SK-N-SH (cell line): Measurements from ENCODE around the gene DENR. TPM values are rescaled to one million over a fixed set of nuclear protein-coding genes. Genes with fewer than 3 reads are reported as not detected.

ENCODE experiments used
- CTCF ChIA-PET: fragments of 300-600, 350-600 bp; formaldehyde crosslinking; extraction: SDS; loops from one replicate; lab custom pipeline; 2021; lab: Yijun Ruan, JAX
- POLR2A ChIA-PET: fragments of 350-600 bp; sonication (Branson Sonifier 250); formaldehyde crosslinking; extraction: SDS; loops from one replicate; lab custom pipeline; 2020; ENCODE audit warnings: antibody characterized with exemption, inconsistent platforms; lab: Yijun Ruan, JAX
- DNase-seq: peaks from one replicate; pipeline ENCODE4 v3.0.0; 2012
- H2AFZ ChIP-seq: fragments of 200-600 bp; sonication (generic); 2 replicates; pipeline ENCODE4 v1.8.1; 2016; ENCODE audit warnings: antibody characterized with exemption, mild to moderate bottlenecking, low read depth
- H3F3A ChIP-seq: fragments of 200-600 bp; sonication (generic); replicated peaks from 2 replicates; pipeline ENCODE3; 2016; ENCODE audit warnings: antibody characterized with exemption, mild to moderate bottlenecking; ENCODE audit not compliant: insufficient read depth
- H3K27ac ChIP-seq, 2 experiments: fragments of 200-500 bp in 1 of 2; fragments of 200-600 bp in 1 of 2; sonication (Bioruptor generic) in 1 of 2; sonication (generic), shearing (Covaris generic) in 1 of 2; 2 replicates each; pipeline versions ENCODE4 v1.5.1 to v1.6.1; 2014 to 2016; ENCODE audit warnings: low read depth in 2 of 2, inconsistent platforms in 1 of 2, low read length in 1 of 2, mild to moderate bottlenecking in 1 of 2, mixed read lengths in 1 of 2
- H3K27me3 ChIP-seq: fragments of 200-600 bp; sonication (generic), shearing (Covaris generic); 2 replicates; pipeline ENCODE4 v1.6.1; 2016; ENCODE audit warnings: mixed run types; ENCODE audit not compliant: insufficient read depth
- H3K36me3 ChIP-seq, 2 experiments: fragments of 200-500 bp in 1 of 2; fragments of 200-600 bp in 1 of 2; sonication (Bioruptor generic) in 1 of 2; sonication (generic) in 1 of 2; replicated peaks in 1 of 2; 2 replicates each; pipeline versions ENCODE3 to v1.5.1; 2014 to 2016; ENCODE audit warnings: low read length in 1 of 2, mild to moderate bottlenecking in 1 of 2; ENCODE audit not compliant: insufficient read depth in 2 of 2, control insufficient read depth in 1 of 2
- H3K4me1 ChIP-seq, 2 experiments: fragments of 200-500 bp in 1 of 2; fragments of 200-600 bp in 1 of 2; sonication (Bioruptor generic) in 1 of 2; sonication (generic), shearing (Covaris generic) in 1 of 2; 2 replicates each; pipeline versions ENCODE4 v1.5.1 to v1.6.1; 2014 to 2016; ENCODE audit warnings: low read depth in 1 of 2, low read length in 1 of 2, mixed run types in 1 of 2; ENCODE audit not compliant: insufficient read depth in 2 of 2, control insufficient read depth in 1 of 2
- H3K4me2 ChIP-seq: fragments of 200-600 bp; sonication (generic), shearing (Covaris generic); 2 replicates; pipeline ENCODE4 v1.6.1; 2017; ENCODE audit warnings: mixed run types
- H3K4me3 ChIP-seq, 2 experiments: fragments of 200-500 bp in 1 of 2; fragments of 200-600 bp in 1 of 2; sonication (Bioruptor generic) in 1 of 2; sonication (generic), shearing (Covaris generic) in 1 of 2; 2 replicates each; pipeline versions ENCODE4 v1.5.1 to v1.8.1; 2014 to 2016; ENCODE audit warnings: low read depth in 2 of 2, inconsistent platforms in 1 of 2, low read length in 1 of 2, mild to moderate bottlenecking in 1 of 2, mixed read lengths in 1 of 2, moderate library complexity in 1 of 2
- H3K79me2 ChIP-seq: fragments of 200-600 bp; sonication (generic); 2 replicates; pipeline ENCODE4 v1.8.1; 2017; ENCODE audit warnings: mild to moderate bottlenecking; ENCODE audit not compliant: insufficient read depth
- H3K9ac ChIP-seq: fragments of 200-600 bp; sonication (generic); 2 replicates; pipeline ENCODE4 v1.6.1; 2017; ENCODE audit warnings: mixed run types
- H3K9me2 ChIP-seq: fragments of 200-600 bp; sonication (generic); 2 replicates; pipeline ENCODE4 v1.6.1; 2017; ENCODE audit warnings: mixed run types
- H3K9me3 ChIP-seq: fragments of 200-600 bp; sonication (generic); 2 replicates; pipeline ENCODE4 v1.6.1; 2017; ENCODE audit warnings: mixed run types, mild to moderate bottlenecking, moderate library complexity
- H4K20me1 ChIP-seq: fragments of 200-600 bp; sonication (generic); 2 replicates; pipeline ENCODE4 v1.6.1; 2017; ENCODE audit warnings: mild to moderate bottlenecking, mixed run types; ENCODE audit not compliant: insufficient read depth
- CTCF ChIP-seq: fragments of 200-600 bp; sonication (generic); IDR thresholded peaks from 2 replicates; pipeline ENCODE4 v1.6.1; 2017; ENCODE audit warnings: antibody characterized with exemption, mild to moderate bottlenecking, moderate library complexity
- ELF1 ChIP-seq: IDR thresholded peaks from 2 replicates; pipeline ENCODE4 v1.4.0; 2012
- FOXM1 ChIP-seq: IDR thresholded peaks from 2 replicates; pipeline ENCODE4 v1.4.0; 2012; ENCODE audit warnings: low read depth, mild to moderate bottlenecking
- MEF2A ChIP-seq: IDR thresholded peaks from 2 replicates; pipeline ENCODE4 v1.4.0; 2012; ENCODE audit warnings: low read depth, borderline replicate concordance
- MXI1 ChIP-seq: IDR thresholded peaks from 2 replicates; pipeline ENCODE4 v1.6.1; 2012; ENCODE audit warnings: mild to moderate bottlenecking, low read depth, low read length, improper control_type of control experiment
- POLR2AphosphoS5 ChIP-seq: IDR thresholded peaks from 2 replicates; pipeline ENCODE4 v1.6.1; 2012; ENCODE audit warnings: low read depth, low read length
- RCOR1 ChIP-seq: fragments of 150-350 bp; IDR thresholded peaks from 2 replicates; pipeline ENCODE4 v1.6.1; 2017; ENCODE audit warnings: antibody characterized with exemption, low read length
- REST ChIP-seq: IDR thresholded peaks from 2 replicates; pipeline ENCODE4 v1.6.1; 2012; ENCODE audit warnings: mild to moderate bottlenecking, low read depth, low read length, moderate library complexity
- RFX5 ChIP-seq: IDR thresholded peaks from 2 replicates; pipeline ENCODE4 v1.6.1; 2012; ENCODE audit warnings: mild to moderate bottlenecking, improper control_type of control experiment, low read length
- RXRA ChIP-seq: IDR thresholded peaks from 2 replicates; pipeline ENCODE4 v1.4.0; 2012; ENCODE audit warnings: low read depth, mild to moderate bottlenecking, borderline replicate concordance
- USF1 ChIP-seq: IDR thresholded peaks from 2 replicates; pipeline ENCODE4 v1.4.0; 2012; ENCODE audit warnings: low read depth, borderline replicate concordance
- YY1 ChIP-seq: IDR thresholded peaks from 2 replicates; pipeline ENCODE4 v1.4.0; 2012; ENCODE audit warnings: low read depth, mild to moderate bottlenecking
- WGBS: methylation state at CpG from one replicate; pipeline ENCODE4 v1.1.6; 2017; ENCODE audit warnings: low lambda C conversion rate; 5-methylcytosine and 5-hydroxymethylcytosine counted together
- polyA plus RNA-seq, 3 experiments: library from polyadenylated mRNA; depleted of rRNA; stranded (reverse); fragments of >200 nt; gene quantifications; 2 replicates each; pipeline ENCODE4 v1.2.3, GENCODE V29; 2012
- TF ChIP-seq, protein P1 (sequence below): IDR thresholded peaks from 2 replicates; pipeline ENCODE4; 2012
- TF ChIP-seq, protein P2 (sequence below): fragments of 150-350 bp; IDR thresholded peaks from 2 replicates; pipeline ENCODE4 v1.6.1; 2017; ENCODE audit warnings: antibody characterized with exemption, low read length, low read depth, borderline replicate concordance

The DENR gene
- polyA plus RNA-seq, 1 of the 3 experiments (the other 2 are of a cell fraction): 23.2 TPM

DNA sequence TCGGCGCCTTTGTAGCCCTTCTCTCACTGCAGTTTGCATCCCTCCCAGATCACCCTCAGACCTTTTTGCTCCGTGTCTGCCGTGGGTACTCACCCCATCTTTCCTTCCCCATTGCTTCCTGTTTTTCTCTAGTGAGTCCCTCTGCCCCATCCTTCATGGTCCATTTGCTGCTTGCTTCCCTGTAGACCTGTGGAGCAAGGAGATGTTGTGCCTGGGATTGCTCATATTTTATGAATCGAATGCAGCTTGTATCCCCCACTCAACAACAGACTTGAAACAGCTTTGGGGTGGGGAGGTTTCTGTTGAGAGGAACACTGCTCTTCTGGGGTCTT lies 661 bp downstream of the DENR start (continued):
- no peak for TF ChIP-seq MEF2A
- TF ChIP-seq POLR2AphosphoS5: no peak
- no peak for TF ChIP-seq RXRA
- no peak for TF ChIP-seq CTCF

DNA sequence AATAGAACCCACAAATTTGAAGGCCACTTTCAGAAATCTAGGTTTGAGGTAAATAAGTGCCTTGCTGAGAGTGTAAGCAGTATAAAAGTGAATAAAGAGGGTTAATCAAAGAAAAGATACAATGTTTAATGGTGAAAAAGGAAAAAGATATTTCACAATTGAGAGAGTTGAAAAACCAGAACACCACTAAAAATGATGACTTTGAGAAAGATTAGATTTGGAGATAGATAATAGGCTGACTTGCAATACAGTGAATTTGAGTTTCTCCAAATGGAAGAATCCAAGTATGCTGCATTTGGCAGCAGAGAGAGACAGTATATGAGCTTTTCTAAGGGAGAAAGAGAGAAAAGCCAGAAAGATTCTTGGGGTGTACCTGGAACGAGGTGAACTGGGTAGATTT lies 2.2 kb downstream of the DENR start:
- no peak overlapping the region for H3K27ac ChIP-seq
- 92% methylated on average over 1 of the region's 1 CpG for WGBS
- H3K4me3 ChIP-seq: no peak overlapping the region
- ChIA-PET POLR2A (no interaction called here), CTCF (interaction anchor here (1.8 kb wide), 1 partner anchor 39 kb away, joined by 4 read pairs; no protein-coding TSS in a partner anchor)
- H3K36me3 ChIP-seq: peaks cover 43 to 47% of the 10 kb centered on the region in 2 experiments
- no peak overlapping the region for H3K4me2 ChIP-seq
- H3K79me2 ChIP-seq: peaks cover 70% of the 10 kb centered on the region
- peaks cover 12 to 13% of the 10 kb centered on the region in 2 experiments; a peak in 3 of 4 replicates for H3K4me1 ChIP-seq
- no peak overlapping the region; the same call in 1 of the 2 replicates for H3K9ac ChIP-seq
- H4K20me1 ChIP-seq: no peaks in the 10 kb centered on the region
- TF ChIP-seq, protein P1, sequence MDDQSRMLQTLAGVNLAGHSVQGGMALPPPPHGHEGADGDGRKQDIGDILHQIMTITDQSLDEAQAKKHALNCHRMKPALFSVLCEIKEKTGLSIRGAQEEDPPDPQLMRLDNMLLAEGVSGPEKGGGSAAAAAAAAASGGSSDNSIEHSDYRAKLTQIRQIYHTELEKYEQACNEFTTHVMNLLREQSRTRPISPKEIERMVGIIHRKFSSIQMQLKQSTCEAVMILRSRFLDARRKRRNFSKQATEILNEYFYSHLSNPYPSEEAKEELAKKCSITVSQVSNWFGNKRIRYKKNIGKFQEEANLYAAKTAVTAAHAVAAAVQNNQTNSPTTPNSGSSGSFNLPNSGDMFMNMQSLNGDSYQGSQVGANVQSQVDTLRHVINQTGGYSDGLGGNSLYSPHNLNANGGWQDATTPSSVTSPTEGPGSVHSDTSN: no peak
- no peak for TF ChIP-seq FOXM1
- no peaks in the 10 kb centered on the region for H3K9me2 ChIP-seq
- DNase-seq: no peak
- no peaks in the 10 kb centered on the region for H3K9me3 ChIP-seq
- H2AFZ ChIP-seq: no peak overlapping the region
- no peaks in the 10 kb centered on the region for H3K27me3 ChIP-seq
- H3F3A ChIP-seq: no peaks in the 10 kb centered on the region

- peaks cover 4% of the 10 kb centered on the region; the same call in 1 of the 2 replicates for H4K20me1 ChIP-seq
- H3K4me1 ChIP-seq: peaks cover 10 to 12% of the 10 kb centered on the region in 2 experiments; a peak in 3 of 4 replicates
- H3K9me2 ChIP-seq: no peaks in the 10 kb centered on the region
- POLR2A ChIA-PET: interaction anchor here (0.9 kb wide), 1 partner anchor 87 kb away, joined by 3 read pairs; no protein-coding TSS in a partner anchor
- TF ChIP-seq, protein P2, sequence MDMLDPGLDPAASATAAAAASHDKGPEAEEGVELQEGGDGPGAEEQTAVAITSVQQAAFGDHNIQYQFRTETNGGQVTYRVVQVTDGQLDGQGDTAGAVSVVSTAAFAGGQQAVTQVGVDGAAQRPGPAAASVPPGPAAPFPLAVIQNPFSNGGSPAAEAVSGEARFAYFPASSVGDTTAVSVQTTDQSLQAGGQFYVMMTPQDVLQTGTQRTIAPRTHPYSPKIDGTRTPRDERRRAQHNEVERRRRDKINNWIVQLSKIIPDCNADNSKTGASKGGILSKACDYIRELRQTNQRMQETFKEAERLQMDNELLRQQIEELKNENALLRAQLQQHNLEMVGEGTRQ: no peak
- TF ChIP-seq ELF1: no peak
- TF ChIP-seq RXRA: no peak
- no peak for TF ChIP-seq USF1
- no peak for TF ChIP-seq RCOR1
- TF ChIP-seq REST: no peak
- no peak for TF ChIP-seq MXI1
- TF ChIP-seq RFX5: no peak
- TF ChIP-seq YY1: no peak
- TF ChIP-seq POLR2AphosphoS5: no peak
- H3F3A ChIP-seq: no peaks in the 10 kb centered on the region
- 97% methylated on average over 1 of the region's 1 CpG for WGBS
- no peak overlapping the region for H2AFZ ChIP-seq
- no peak overlapping the region for H3K27ac ChIP-seq
- H3K9ac ChIP-seq: no peak overlapping the region
- H3K9me3 ChIP-seq: no peaks in the 10 kb centered on the region
- no peak overlapping the region for H3K4me2 ChIP-seq
- no peak for DNase-seq
- peaks cover 57 to 61% of the 10 kb centered on the region in 2 experiments for H3K36me3 ChIP-seq
- CTCF ChIA-PET: no interaction called here
- H3K79me2 ChIP-seq: peaks cover 89% of the 10 kb centered on the region
- H3K27me3 ChIP-seq: no peaks in the 10 kb centered on the region
- H3K4me3 ChIP-seq: no peak overlapping the region
These were observed 4.9 kb downstream of the DENR start for GRCh38 chr12:122757568-122757967.
